Spinal cord (tissue), 10 donors: ENCODE results near the gene IP6K2. TPM values are rescaled to one million over a fixed set of nuclear protein-coding genes. Genes with fewer than 3 reads are reported as not detected.
A peak's percentile ranks its signal among the peaks of the same experiment; 100 is the strongest.

Experiments
- DNase-seq, 6 donors: peaks; one replicate each; pipeline versions ENCODE4 v3.0.0 to v3.0.0-alpha.2; 2013 to 2015; ENCODE audit warnings: low spot score in 6 of 6, low read depth in 4 of 6
- H3K27ac ChIP-seq: one replicate; pipeline ENCODE4 v1.5.1; 2013; ENCODE audit warnings: low read depth, low read length, control low read depth
- H3K27me3 ChIP-seq: one replicate; pipeline ENCODE4 v1.6.1; 2013; ENCODE audit warnings: low read length; ENCODE audit not compliant: control insufficient read depth, insufficient read depth
- H3K36me3 ChIP-seq: one replicate; pipeline ENCODE4 v1.6.1; 2013; ENCODE audit warnings: low read length; ENCODE audit not compliant: control insufficient read depth, insufficient read depth
- H3K4me1 ChIP-seq: one replicate; pipeline ENCODE4 v1.6.1; 2013; ENCODE audit warnings: low read length; ENCODE audit not compliant: control insufficient read depth, insufficient read depth
- H3K4me3 ChIP-seq: one replicate; pipeline ENCODE4 v1.5.1; 2013; ENCODE audit warnings: low read depth, low read length, control low read depth
- H3K9me3 ChIP-seq: one replicate; pipeline ENCODE4 v1.6.1; 2013; ENCODE audit warnings: low read length; ENCODE audit not compliant: control insufficient read depth, insufficient read depth
- WGBS: methylation state at CpG from one replicate; pipeline ENCODE4 v1.1.5; 2013; ENCODE audit warnings: missing lambda C conversion rate; ENCODE audit not compliant: insufficient coverage; 5-methylcytosine and 5-hydroxymethylcytosine counted together
- polyA plus RNA-seq, 2 donors: library from polyadenylated mRNA; unstranded; fragments of 120-200 nt; gene quantifications; one replicate each; pipeline ENCODE4 v1.2.1, GENCODE V29; 2013; ENCODE audit not compliant: insufficient read length in 2 of 2
- total RNA-seq, 2 donors: library from RNA; depleted of rRNA in 1 of 2; stranded (reverse); fragments of 120-200 nt in 1 of 2; fragments of >200 nt in 1 of 2; gene quantifications; one replicate each; pipeline versions ENCODE4 v1.2.3 to v1.2.4, GENCODE V29; 2013 to 2014
- donor health status: healthy.

Gene IP6K2
- total and polyA plus RNA-seq, 4 donors, result 67.0 to 202 (median 148) TPM

GRCh38 chr3:48685603-48686511, 31.2 kb downstream of the IP6K2 start, which contains the start of gene NCKIPSD:
Gene NCKIPSD, minus strand, starts transcription at chr3:48685915. Its CDS starts 108 bp downstream, at chr3:48685807.
- WGBS, result under 1% methylated on average over 94 of the region's 97 CpGs
- Histone ChIP-seq H3K4me1 (peaks cover 32% of the 10 kb centered on the region), H3K27ac (peak within 1 kb of the TSS; percentile 84), H3K27me3 (no peaks in the 10 kb centered on the region), H3K4me3 (peak within 1 kb of the TSS; percentile 79), H3K36me3 (peaks cover 70% of the 10 kb centered on the region), H3K9me3 (no peaks in the 10 kb centered on the region)
- DNase-seq, result peak in 4 of 6 donors; percentile 80 to 96 (median 91)

GRCh38 chr3:48685293-48685602, 31.8 kb downstream of the IP6K2 start:
- H3K4me1 ChIP-seq, result peaks cover 32% of the 10 kb centered on the region
- no peaks in the 10 kb centered on the region for H3K27me3 ChIP-seq
- no peaks in the 10 kb centered on the region for H3K9me3 ChIP-seq
- 3% methylated on average over 13 of the region's 13 CpGs for WGBS
- H3K36me3 ChIP-seq, result peaks cover 70% of the 10 kb centered on the region
- no peak overlapping the region for H3K27ac ChIP-seq
- H3K4me3 ChIP-seq, result peak overlapping the region; percentile 79
- no peak for DNase-seq

- H3K4me1 ChIP-seq, result peaks cover 32% of the 10 kb centered on the region
- WGBS, result 79% methylated on average over 6 of the region's 7 CpGs
- no peak for DNase-seq
- H3K27me3 ChIP-seq, result no peaks in the 10 kb centered on the region
- no peaks in the 10 kb centered on the region for H3K9me3 ChIP-seq
- peak overlapping the region; percentile 33 for H3K27ac ChIP-seq
- peak overlapping the region; percentile 79 for H3K4me3 ChIP-seq
- H3K36me3 ChIP-seq, result peaks cover 70% of the 10 kb centered on the region
These were observed 32.4 kb downstream of the IP6K2 start for GRCh38 chr3:48684480-48685143.

- no peaks in the 10 kb centered on the region for H3K9me3 ChIP-seq
- H3K36me3 ChIP-seq, result peaks cover 70% of the 10 kb centered on the region
- no peaks in the 10 kb centered on the region for H3K27me3 ChIP-seq
- H3K27ac ChIP-seq, result no peak overlapping the region
- DNase-seq, result no peak
- H3K4me3 ChIP-seq, result no peak overlapping the region
- WGBS, result 73% methylated on average over 6 of the region's 8 CpGs
- peaks cover 32% of the 10 kb centered on the region for H3K4me1 ChIP-seq
These were observed 33.0 kb downstream of the IP6K2 start for GRCh38 chr3:48684054-48684349.

- DNase-seq, result no peak
- Histone ChIP-seq H3K9me3 (no peaks in the 10 kb centered on the region), H3K36me3 (peaks cover 70% of the 10 kb centered on the region), H3K4me3 (no peak overlapping the region), H3K27ac (no peak overlapping the region), H3K4me1 (peaks cover 32% of the 10 kb centered on the region), H3K27me3 (no peaks in the 10 kb centered on the region)
- 99% methylated on average over 9 of the region's 9 CpGs for WGBS
These were observed 34.2 kb downstream of the IP6K2 start for GRCh38 chr3:48682786-48683185.

- Histone ChIP-seq H3K4me1 (peaks cover 32% of the 10 kb centered on the region), H3K4me3 (no peak overlapping the region), H3K27me3 (no peaks in the 10 kb centered on the region), H3K9me3 (no peaks in the 10 kb centered on the region), H3K36me3 (peaks cover 69% of the 10 kb centered on the region), H3K27ac (no peak overlapping the region)
- 97% methylated on average over 13 of the region's 17 CpGs for WGBS
- DNase-seq, result no peak
These were observed 34.9 kb downstream of the IP6K2 start for GRCh38 chr3:48681974-48682610.

GRCh38 chr3:48681541-48681880, 35.5 kb downstream of the IP6K2 start:
- peaks cover 66% of the 10 kb centered on the region for H3K36me3 ChIP-seq
- DNase-seq, result no peak

GRCh38 chr3:48680811-48681540, 36.0 kb downstream of the IP6K2 start:
- 96% methylated on average over 16 of the region's 17 CpGs for WGBS
- Histone ChIP-seq H3K27me3 (no peaks in the 10 kb centered on the region), H3K9me3 (no peaks in the 10 kb centered on the region), H3K36me3 (peaks cover 65% of the 10 kb centered on the region), H3K4me3 (no peak overlapping the region), H3K4me1 (peaks cover 28% of the 10 kb centered on the region), H3K27ac (no peak overlapping the region)
- DNase-seq, result no peak

More at GRCh38 chr3:48681541-48681880, 35.5 kb downstream of the IP6K2 start:
- Histone ChIP-seq H3K9me3 (no peaks in the 10 kb centered on the region), H3K4me1 (peaks cover 32% of the 10 kb centered on the region), H3K27me3 (no peaks in the 10 kb centered on the region), H3K27ac (no peak overlapping the region), H3K4me3 (no peak overlapping the region)
- 98% methylated on average over 7 of the region's 7 CpGs for WGBS
